Tibial artery (tissue), 4 donors: ENCODE results near the gene GARIN3.
"Not testable (repeated sequence)": the region's sequence is repeated elsewhere in the genome, so short reads cannot be mapped to it uniquely, and the experiment has no call there.

Experiments used
- DNase-seq, 2 donors: peaks; one replicate each; pipeline ENCODE4 v3.0.0-alpha.2; 2019
- H3K27ac ChIP-seq, 2 donors: fragments of 200-600 bp; sonication (generic) in 1 of 2; 1 replicate in 1 of 2; 2 replicates in 1 of 2; pipeline ENCODE4 v1.5.1; 2018 to 2019; ENCODE audit warnings: mild to moderate bottlenecking in 1 of 2
- H3K27me3 ChIP-seq, 2 donors: fragments of 200-600 bp; sonication (generic) in 1 of 2; one replicate each; pipeline versions ENCODE4 v1.5.1 to v1.6.0; 2016 to 2019
- H3K36me3 ChIP-seq, 3 donors: fragments of 200-600 bp; sonication (generic) in 2 of 3; one replicate each; pipeline ENCODE4 v1.5.1; 2016 to 2019; ENCODE audit warnings: mild to moderate bottlenecking in 2 of 3
- H3K4me1 ChIP-seq, 4 donors: fragments of 200-600 bp; sonication (generic) in 2 of 4; 1 replicate in 3 of 4; 2 replicates in 1 of 4; pipeline ENCODE4 v1.5.1; 2016 to 2019
- H3K4me3 ChIP-seq, 2 donors: fragments of 200-600 bp; sonication (generic) in 1 of 2; 1 replicate in 1 of 2; 2 replicates in 1 of 2; pipeline ENCODE4 v1.5.1; 2018 to 2019; ENCODE audit warnings: mild to moderate bottlenecking in 2 of 2
- H3K9me3 ChIP-seq, 3 donors: fragments of 200-600 bp; sonication (generic) in 1 of 3; one replicate each; pipeline ENCODE4 v1.5.1; 2016 to 2019
- CTCF ChIP-seq, 2 experiments: fragments of 200-600 bp in 1 of 2; fragments of 450-650 bp in 1 of 2; IDR thresholded peaks; one replicate each; pipeline ENCODE4 v1.5.1; 2017 to 2019; ENCODE audit warnings: antibody characterized with exemption in 2 of 2, mild to moderate bottlenecking in 1 of 2, moderate library complexity in 1 of 2
- intact Hi-C: fragments of 100-400 bp; cut with DNase I; formaldehyde crosslinking; loops from one replicate; pipeline ENCODE4 v1.15.0; 2023; ENCODE audit warnings: low total_unique reads

Gene GARIN3

GRCh38 chr5:157188270-157188669 is 22.2 kb upstream of the GARIN3 start:
- DNase-seq, result no peak
- no peaks in the 10 kb centered on the region for H3K9me3 ChIP-seq
- H3K36me3 ChIP-seq, result no peaks in the 10 kb centered on the region
- no peaks in the 10 kb centered on the region for H3K4me1 ChIP-seq
- intact Hi-C loops, result no loop called here
- no peak for TF ChIP-seq CTCF (IDR thresholded peaks at IDR 0.05)
- H3K27ac ChIP-seq, result no peak overlapping the region
- H3K27me3 ChIP-seq, result peaks cover 0 to 5% of the 10 kb centered on the region in 2 donors
- H3K4me3 ChIP-seq, result no peak overlapping the region

- peaks cover 0 to 5% of the 10 kb centered on the region in 2 donors for H3K27me3 ChIP-seq
Measured at GRCh38 chr5:157187046-157187754, 21.1 kb upstream of the GARIN3 start.

GRCh38 chr5:157186309-157187045 is 20.4 kb upstream of the GARIN3 start:
- Histone ChIP-seq H3K9me3 (no peaks in the 10 kb centered on the region), H3K27ac (no peak overlapping the region), H3K4me3 (no peak overlapping the region), H3K36me3 (no peaks in the 10 kb centered on the region), H3K27me3 (peaks cover 0 to 5% of the 10 kb centered on the region in 2 donors), H3K4me1 (no peaks in the 10 kb centered on the region)
- intact Hi-C loops, result no loop called here
- TF ChIP-seq CTCF (IDR thresholded peaks at IDR 0.05), result no peak
- no peak for DNase-seq

More at GRCh38 chr5:157187046-157187754, 21.1 kb upstream of the GARIN3 start:
- intact Hi-C loops, result no loop called here
- no peaks in the 10 kb centered on the region for H3K9me3 ChIP-seq
- H3K4me1 ChIP-seq, result no peaks in the 10 kb centered on the region
- no peak for TF ChIP-seq CTCF (IDR thresholded peaks at IDR 0.05)
- no peak for DNase-seq
- H3K36me3 ChIP-seq, result no peaks in the 10 kb centered on the region
- no peak overlapping the region for H3K4me3 ChIP-seq
- no peak overlapping the region for H3K27ac ChIP-seq

GRCh38 chr5:157185122-157185521 is 19.1 kb upstream of the GARIN3 start:
- H3K9me3 ChIP-seq, H3K4me3 ChIP-seq, intact Hi-C loops, H3K36me3 ChIP-seq, H3K27me3 ChIP-seq, DNase-seq, H3K27ac ChIP-seq, H3K4me1 ChIP-seq: not testable (repeated sequence)

GRCh38 chr5:157184117-157184670 is 18.1 kb upstream of the GARIN3 start:
- no peak for DNase-seq
- no peak overlapping the region for H3K27ac ChIP-seq
- TF ChIP-seq CTCF (IDR thresholded peaks at IDR 0.05), result no peak
- H3K27me3 ChIP-seq, result peaks cover 0 to 5% of the 10 kb centered on the region in 2 donors
- no peak overlapping the region for H3K4me3 ChIP-seq
- H3K36me3 ChIP-seq, result no peaks in the 10 kb centered on the region
- intact Hi-C loops, result no loop called here
- H3K9me3 ChIP-seq, result no peaks in the 10 kb centered on the region
- H3K4me1 ChIP-seq, result no peaks in the 10 kb centered on the region

GRCh38 chr5:157182143-157182757 is 16.2 kb upstream of the GARIN3 start:
- H3K27me3 ChIP-seq, result peaks cover 0 to 9% of the 10 kb centered on the region in 2 donors
- no peak overlapping the region for H3K27ac ChIP-seq
- DNase-seq, result no peak
- TF ChIP-seq CTCF (IDR thresholded peaks at IDR 0.05), result no peak
- H3K9me3 ChIP-seq, result no peaks in the 10 kb centered on the region
- H3K4me1 ChIP-seq, result no peaks in the 10 kb centered on the region
- intact Hi-C loops, result no loop called here
- H3K36me3 ChIP-seq, result no peaks in the 10 kb centered on the region
- no peak overlapping the region for H3K4me3 ChIP-seq
